ENCODE data around the gene SNRK. TPM values are rescaled to one million over a fixed set of nuclear protein-coding genes. Genes with fewer than 3 reads are reported as not detected.
A peak's percentile ranks its signal among the peaks of the same experiment; 100 is the strongest.

SNRK gene
- total RNA-seq, 1 experiment from 2014 or later = 53.3 TPM

GRCh38 chr3:43372809-43373559, 86.6 kb downstream of the SNRK start:
- Histone ChIP-seq H4K20me1 (ENCODE audit: low read length) (no peaks in the 10 kb centered on the region), H3K4me3 (ENCODE audit: low read length) (no peak overlapping the region), H3K9me3 (ENCODE audit: low read length) (no peaks in the 10 kb centered on the region), H3F3A (ENCODE audit: low read length, unreplicated experiment) (no peaks in the 10 kb centered on the region), H3K27me3 (ENCODE audit: low read length) (no peaks in the 10 kb centered on the region), H3K27ac (ENCODE audit: low read length) (no peak overlapping the region), H3K9ac (ENCODE audit: low read length) (no peak overlapping the region), H3K4me1 (ENCODE audit: insufficient read depth, low read length) (no peaks in the 10 kb centered on the region), H3K4me2 (ENCODE audit: low read length) (no peak overlapping the region), H2AFZ (ENCODE audit: low read length) (no peak overlapping the region), H3K36me3 (ENCODE audit: low read depth, low read length) (no peaks in the 10 kb centered on the region), H3K9me2 (replicated peaks; ENCODE audit: low read length) (no peaks in the 10 kb centered on the region), H3K79me2 (ENCODE audit: low read length) (no peaks in the 10 kb centered on the region)
- no TSS peak for BruUV-seq (replicated peaks)
- intact Hi-C loops (cut with micrococcal nuclease) = loop anchor here (10.0 kb wide), 1 partner anchor 148 kb away; no protein-coding TSS in a partner anchor
- POLR2A ChIA-PET (ENCODE audit: unreplicated experiment) = no interaction called here
- CTCF ChIA-PET = no interaction called here
- DNase-seq (no peak), ATAC-seq (no peak)
- TF ChIP-seq CTCF (conservative IDR thresholded peaks at IDR 0.05; ENCODE audit: low read depth, low read length) (no peak), EZH2phosphoT487 (IDR thresholded peaks at IDR 0.05; ENCODE audit: borderline replicate concordance, low read length) (no peak), EZH2 (IDR thresholded peaks at IDR 0.05; ENCODE audit: low read length, unreplicated experiment) (no peak)

GRCh38 chr3:43373560-43373928, 87.2 kb downstream of the SNRK start:
- DNase-seq (peak; percentile 35), ATAC-seq (peak; percentile 63)
- H3K4me1 ChIP-seq (ENCODE audit: insufficient read depth, low read length) = peaks cover 1% of the 10 kb centered on the region; the same call in 1 of the 2 replicates
- no peaks in the 10 kb centered on the region for H3K36me3 ChIP-seq (ENCODE audit: low read depth, low read length)
- H3K9me3 ChIP-seq (ENCODE audit: low read length) = no peaks in the 10 kb centered on the region
- no peak overlapping the region for H2AFZ ChIP-seq (ENCODE audit: low read length)
- no peak overlapping the region for H3K4me3 ChIP-seq (ENCODE audit: low read length)
- H3F3A ChIP-seq (ENCODE audit: low read length, unreplicated experiment) = no peaks in the 10 kb centered on the region
- no peak for TF ChIP-seq CTCF (conservative IDR thresholded peaks at IDR 0.05; ENCODE audit: low read depth, low read length)
- TF ChIP-seq EZH2phosphoT487 (IDR thresholded peaks at IDR 0.05; ENCODE audit: borderline replicate concordance, low read length) = no peak
- no peak for TF ChIP-seq EZH2 (IDR thresholded peaks at IDR 0.05; ENCODE audit: low read length, unreplicated experiment)
- ChIA-PET CTCF (no interaction called here), POLR2A (ENCODE audit: unreplicated experiment) (no interaction called here)
- H3K27ac ChIP-seq (ENCODE audit: low read length) = no peak overlapping the region
- H3K9ac ChIP-seq (ENCODE audit: low read length) = no peak overlapping the region
- H3K27me3 ChIP-seq (ENCODE audit: low read length) = no peaks in the 10 kb centered on the region
- no peaks in the 10 kb centered on the region for H3K79me2 ChIP-seq (ENCODE audit: low read length)
- H3K4me2 ChIP-seq (ENCODE audit: low read length) = no peak overlapping the region
- no peaks in the 10 kb centered on the region for H4K20me1 ChIP-seq (ENCODE audit: low read length)
- no peaks in the 10 kb centered on the region for H3K9me2 ChIP-seq (replicated peaks; ENCODE audit: low read length)
- intact Hi-C loops (cut with micrococcal nuclease) = loop anchor here (10.0 kb wide), 1 partner anchor 149 kb away; no protein-coding TSS in a partner anchor
- BruUV-seq (replicated peaks) = no TSS peak
